ENCODE data around the gene MRPS27.

- TF ChIP-seq HNRNPK (IDR thresholded peaks at IDR 0.05; ENCODE audit: low read depth, low read length, poor library complexity, severe bottlenecking): no peak
- TF ChIP-seq, protein P1, sequence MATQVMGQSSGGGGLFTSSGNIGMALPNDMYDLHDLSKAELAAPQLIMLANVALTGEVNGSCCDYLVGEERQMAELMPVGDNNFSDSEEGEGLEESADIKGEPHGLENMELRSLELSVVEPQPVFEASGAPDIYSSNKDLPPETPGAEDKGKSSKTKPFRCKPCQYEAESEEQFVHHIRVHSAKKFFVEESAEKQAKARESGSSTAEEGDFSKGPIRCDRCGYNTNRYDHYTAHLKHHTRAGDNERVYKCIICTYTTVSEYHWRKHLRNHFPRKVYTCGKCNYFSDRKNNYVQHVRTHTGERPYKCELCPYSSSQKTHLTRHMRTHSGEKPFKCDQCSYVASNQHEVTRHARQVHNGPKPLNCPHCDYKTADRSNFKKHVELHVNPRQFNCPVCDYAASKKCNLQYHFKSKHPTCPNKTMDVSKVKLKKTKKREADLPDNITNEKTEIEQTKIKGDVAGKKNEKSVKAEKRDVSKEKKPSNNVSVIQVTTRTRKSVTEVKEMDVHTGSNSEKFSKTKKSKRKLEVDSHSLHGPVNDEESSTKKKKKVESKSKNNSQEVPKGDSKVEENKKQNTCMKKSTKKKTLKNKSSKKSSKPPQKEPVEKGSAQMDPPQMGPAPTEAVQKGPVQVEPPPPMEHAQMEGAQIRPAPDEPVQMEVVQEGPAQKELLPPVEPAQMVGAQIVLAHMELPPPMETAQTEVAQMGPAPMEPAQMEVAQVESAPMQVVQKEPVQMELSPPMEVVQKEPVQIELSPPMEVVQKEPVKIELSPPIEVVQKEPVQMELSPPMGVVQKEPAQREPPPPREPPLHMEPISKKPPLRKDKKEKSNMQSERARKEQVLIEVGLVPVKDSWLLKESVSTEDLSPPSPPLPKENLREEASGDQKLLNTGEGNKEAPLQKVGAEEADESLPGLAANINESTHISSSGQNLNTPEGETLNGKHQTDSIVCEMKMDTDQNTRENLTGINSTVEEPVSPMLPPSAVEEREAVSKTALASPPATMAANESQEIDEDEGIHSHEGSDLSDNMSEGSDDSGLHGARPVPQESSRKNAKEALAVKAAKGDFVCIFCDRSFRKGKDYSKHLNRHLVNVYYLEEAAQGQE (IDR thresholded peaks at IDR 0.05; ENCODE audit: borderline replicate concordance): no peak
- TF ChIP-seq, protein P1 (CRISPR knock-in tag; IDR thresholded peaks at IDR 0.05; ENCODE audit: low read depth): no peak
- no peak for TF ChIP-seq CREB1 (IDR thresholded peaks at IDR 0.05)
- no peak for TF ChIP-seq CREB1 (CRISPR knock-in tag; IDR thresholded peaks at IDR 0.05)
- TF ChIP-seq FOS (IDR thresholded peaks at IDR 0.05; ENCODE audit: extremely low read depth, insufficient read length): no peak
- TF ChIP-seq MXI1 (IDR thresholded peaks at IDR 0.05; ENCODE audit: low read depth, low read length): no peak
- no peak for TF ChIP-seq NFRKB (IDR thresholded peaks at IDR 0.05; ENCODE audit: low read depth)
- TF ChIP-seq E2F6 (IDR thresholded peaks at IDR 0.05; ENCODE audit: borderline replicate concordance in 1 of 2, extremely low read depth in 1 of 2, insufficient read depth in 1 of 2, insufficient read length in 1 of 2, low read depth in 1 of 2, low read length in 1 of 2, poor library complexity in 1 of 2, severe bottlenecking in 1 of 2): no peak
Observed at GRCh38 chr5:72252574-72253155, 67.4 kb downstream of the MRPS27 start.
